ENCODE results near the gene SLC35D1.

DNA sequence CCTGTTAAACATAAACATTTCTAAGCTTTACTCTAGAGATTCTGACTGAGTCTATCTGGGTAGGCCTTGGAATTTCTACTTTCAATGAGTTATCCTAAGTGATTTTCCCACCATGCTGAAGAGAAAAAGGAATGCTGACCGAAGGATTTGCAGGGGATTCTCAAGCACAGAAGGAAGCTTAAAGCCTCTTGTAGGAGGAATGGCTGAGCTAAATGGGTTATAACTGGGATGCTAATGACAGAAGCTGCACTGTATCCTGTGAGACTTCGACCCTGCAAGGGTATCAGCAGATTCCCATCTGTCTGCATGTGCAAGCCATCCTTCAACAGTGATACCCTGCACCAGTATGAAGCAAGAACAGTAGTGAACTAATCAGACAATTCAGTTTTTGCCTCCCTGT lies 35.4 kb downstream of the SLC35D1 start:
- TF ChIP-seq, protein P1, sequence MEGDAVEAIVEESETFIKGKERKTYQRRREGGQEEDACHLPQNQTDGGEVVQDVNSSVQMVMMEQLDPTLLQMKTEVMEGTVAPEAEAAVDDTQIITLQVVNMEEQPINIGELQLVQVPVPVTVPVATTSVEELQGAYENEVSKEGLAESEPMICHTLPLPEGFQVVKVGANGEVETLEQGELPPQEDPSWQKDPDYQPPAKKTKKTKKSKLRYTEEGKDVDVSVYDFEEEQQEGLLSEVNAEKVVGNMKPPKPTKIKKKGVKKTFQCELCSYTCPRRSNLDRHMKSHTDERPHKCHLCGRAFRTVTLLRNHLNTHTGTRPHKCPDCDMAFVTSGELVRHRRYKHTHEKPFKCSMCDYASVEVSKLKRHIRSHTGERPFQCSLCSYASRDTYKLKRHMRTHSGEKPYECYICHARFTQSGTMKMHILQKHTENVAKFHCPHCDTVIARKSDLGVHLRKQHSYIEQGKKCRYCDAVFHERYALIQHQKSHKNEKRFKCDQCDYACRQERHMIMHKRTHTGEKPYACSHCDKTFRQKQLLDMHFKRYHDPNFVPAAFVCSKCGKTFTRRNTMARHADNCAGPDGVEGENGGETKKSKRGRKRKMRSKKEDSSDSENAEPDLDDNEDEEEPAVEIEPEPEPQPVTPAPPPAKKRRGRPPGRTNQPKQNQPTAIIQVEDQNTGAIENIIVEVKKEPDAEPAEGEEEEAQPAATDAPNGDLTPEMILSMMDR (conservative IDR thresholded peaks at IDR 0.05) = no peak
- no peak for TF ChIP-seq ZFX (IDR thresholded peaks at IDR 0.05)
